GM23338 (cell line): ENCODE results near the gene BNIP3. TPM values are rescaled to one million over a fixed set of nuclear protein-coding genes. Genes with fewer than 3 reads are reported as not detected.

Source experiments
- ATAC-seq: fragments of 200-7000 bp; cut with Tn5 transposase; 3 replicates; pipeline ENCODE4 v1.9.1; 2020
- DNase-seq: peaks from one replicate; pipeline ENCODE4 v3.0.0-alpha.2; 2015; ENCODE audit warnings: low spot score
- H2AFZ ChIP-seq: fragments of 200-600 bp; sonication (generic); 2 replicates; pipeline ENCODE4 v1.8.0; 2016; ENCODE audit warnings: antibody characterized with exemption, mild to moderate bottlenecking, moderate library complexity
- H3F3A ChIP-seq: fragments of 200-600 bp; sonication (generic); replicated peaks from 2 replicates; pipeline ENCODE4 v1.8.0; 2017; ENCODE audit warnings: antibody characterized with exemption, mixed run types, low read depth
- H3K27ac ChIP-seq: fragments of 200-600 bp; sonication (generic); 2 replicates; pipeline ENCODE4 v1.6.1; 2016; ENCODE audit warnings: low read depth
- H3K27me3 ChIP-seq: fragments of 200-600 bp; sonication (generic); 2 replicates; pipeline ENCODE4 v1.8.0; 2016; ENCODE audit warnings: mild to moderate bottlenecking, mixed run types, moderate library complexity; ENCODE audit not compliant: insufficient read depth
- H3K36me3 ChIP-seq: fragments of 200-600 bp; sonication (generic); 2 replicates; pipeline ENCODE4 v1.8.0; 2016; ENCODE audit warnings: mild to moderate bottlenecking; ENCODE audit not compliant: insufficient read depth
- H3K4me1 ChIP-seq: fragments of 200-600 bp; sonication (generic); 2 replicates; pipeline ENCODE4 v1.8.0; 2016; ENCODE audit warnings: mild to moderate bottlenecking, moderate library complexity; ENCODE audit not compliant: insufficient read depth
- H3K4me2 ChIP-seq: fragments of 200-600 bp; sonication (generic); 2 replicates; pipeline ENCODE4 v1.7.1; 2017; ENCODE audit warnings: mixed run types
- H3K4me3 ChIP-seq: fragments of 200-600 bp; sonication (generic); 2 replicates; pipeline ENCODE4 v1.6.1; 2016; ENCODE audit warnings: mixed run types
- H3K79me2 ChIP-seq: fragments of 200-600 bp; sonication (generic); replicated peaks from 2 replicates; pipeline ENCODE4 v1.8.0; 2017; ENCODE audit warnings: mild to moderate bottlenecking; ENCODE audit not compliant: insufficient read depth
- H3K9me2 ChIP-seq: fragments of 200-600 bp; sonication (generic); 2 replicates; pipeline ENCODE4 v1.8.0; 2017; ENCODE audit not compliant: insufficient read depth
- H4K20me1 ChIP-seq: fragments of 200-600 bp; sonication (generic); replicated peaks from 2 replicates; pipeline ENCODE4 v1.8.0; 2017; ENCODE audit warnings: mild to moderate bottlenecking; ENCODE audit not compliant: insufficient read depth
- H3K27ac Mint-ChIP-seq: 2 replicates; pipeline ENCODE4 v1.8.0; 2020; ENCODE audit warnings: inconsistent platforms, mild to moderate bottlenecking, moderate library complexity, mixed read lengths
- H3K27me3 Mint-ChIP-seq: 3 replicates; pipeline ENCODE4 v1.8.0; 2022; ENCODE audit warnings: low read depth, mild to moderate bottlenecking, moderate library complexity, mixed read lengths, inconsistent platforms; ENCODE audit not compliant: insufficient read depth, poor library complexity
- H3K36me3 Mint-ChIP-seq: 3 replicates; pipeline ENCODE4 v1.8.0; 2021; ENCODE audit warnings: low read depth, mild to moderate bottlenecking, inconsistent platforms, moderate library complexity, mixed read lengths
- H3K4me1 Mint-ChIP-seq: 3 replicates; pipeline ENCODE4 v1.8.0; 2020; ENCODE audit warnings: mild to moderate bottlenecking, inconsistent platforms, mixed read lengths
- H3K4me3 Mint-ChIP-seq: 3 replicates; pipeline ENCODE4 v1.8.0; 2021; ENCODE audit warnings: moderate library complexity, mild to moderate bottlenecking, inconsistent platforms, mixed read lengths
- H3K9me3 Mint-ChIP-seq: 3 replicates; pipeline ENCODE4 v1.8.0; 2020; ENCODE audit warnings: moderate library complexity, mild to moderate bottlenecking, inconsistent platforms, mixed read lengths
- CREB1 ChIP-seq: fragments of 250-450 bp; sonication (Bioruptor Pico); IDR thresholded peaks from 2 replicates; pipeline ENCODE4 v1.5.0; 2020; ENCODE audit warnings: low read depth, mild to moderate bottlenecking, moderate library complexity
- EZH2 ChIP-seq: fragments of 200-600 bp; sonication (generic); IDR thresholded peaks from one replicate; pipeline ENCODE4 v1.8.0; 2017; ENCODE audit warnings: antibody characterized with exemption, mild to moderate bottlenecking, low read depth; ENCODE audit not compliant: unreplicated experiment
- EZH2phosphoT487 ChIP-seq: fragments of 200-600 bp; sonication (generic); IDR thresholded peaks from one replicate; pipeline ENCODE4 v1.8.1; 2018; ENCODE audit warnings: antibody characterized with exemption; ENCODE audit not compliant: unreplicated experiment
- JUNB ChIP-seq: IDR thresholded peaks from one replicate; pipeline ENCODE4 v1.6.1; 2016; ENCODE audit warnings: antibody characterized with exemption; ENCODE audit not compliant: unreplicated experiment
- NANOG ChIP-seq: IDR thresholded peaks from 2 replicates; pipeline ENCODE4 v1.6.1; 2016; ENCODE audit warnings: antibody characterized with exemption, borderline replicate concordance
- POLR2AphosphoS5 ChIP-seq: IDR thresholded peaks from 2 replicates; pipeline ENCODE4 v1.6.1; 2016; ENCODE audit warnings: antibody characterized with exemption, low read depth
- STAT1 ChIP-seq: IDR thresholded peaks from one replicate; pipeline ENCODE4 v1.6.1; 2016; ENCODE audit warnings: antibody characterized with exemption; ENCODE audit not compliant: unreplicated experiment
- ZNF114 ChIP-seq: fragments of 250-450 bp; sonication (Bioruptor Pico); IDR thresholded peaks from 2 replicates; pipeline ENCODE4 v1.5.0; 2020; ENCODE audit warnings: mild to moderate bottlenecking, moderate library complexity
- ZNF331 ChIP-seq: fragments of 250-450 bp; sonication (Bioruptor Pico); IDR thresholded peaks from 2 replicates; pipeline ENCODE4 v1.5.0; 2020; ENCODE audit warnings: low read depth, mild to moderate bottlenecking, moderate library complexity
- polyA plus RNA-seq: library from polyadenylated mRNA; unstranded; fragments of >200 nt; fragmentation: Nextera tagmentation; extraction: Ambion mirVana; gene quantifications from 2 replicates; pipeline ENCODE4 v1.2.1, GENCODE V29; 2016
- total RNA-seq: library from RNA; depleted of rRNA; stranded (reverse); fragments of >200 nt; shearing (Covaris generic); gene quantifications from 2 replicates; pipeline ENCODE4 v1.2.3, GENCODE V29; 2014
- TF ChIP-seq, protein P1 (sequence below): fragments of 250-450 bp; sonication (Bioruptor Pico); IDR thresholded peaks from 2 replicates; pipeline ENCODE4 v1.5.0; 2020; ENCODE audit warnings: mild to moderate bottlenecking, moderate library complexity
- TF ChIP-seq, protein P2 (sequence below): IDR thresholded peaks from one replicate; pipeline ENCODE4 v1.6.1; 2018; ENCODE audit warnings: antibody characterized with exemption; ENCODE audit not compliant: unreplicated experiment
- TF ChIP-seq, protein P3 (sequence below): IDR thresholded peaks from 2 replicates; pipeline ENCODE4 v1.6.1; 2016; ENCODE audit warnings: antibody characterized with exemption
- TF ChIP-seq, protein P4 (sequence below), 2 experiments: fragments of 200-600 bp in 1 of 2; sonication (generic) in 1 of 2; conservative IDR thresholded peaks; 2 replicates each; pipeline versions ENCODE4 v1.5.1 to v1.6.1; 2016 to 2017; ENCODE audit warnings: antibody characterized with exemption in 2 of 2, low read depth in 2 of 2, mild to moderate bottlenecking in 2 of 2, moderate library complexity in 1 of 2

Gene BNIP3
- total and polyA plus RNA-seq, 2 experiments from 2014 or later, result 46.3 to 75.0 TPM

DNA sequence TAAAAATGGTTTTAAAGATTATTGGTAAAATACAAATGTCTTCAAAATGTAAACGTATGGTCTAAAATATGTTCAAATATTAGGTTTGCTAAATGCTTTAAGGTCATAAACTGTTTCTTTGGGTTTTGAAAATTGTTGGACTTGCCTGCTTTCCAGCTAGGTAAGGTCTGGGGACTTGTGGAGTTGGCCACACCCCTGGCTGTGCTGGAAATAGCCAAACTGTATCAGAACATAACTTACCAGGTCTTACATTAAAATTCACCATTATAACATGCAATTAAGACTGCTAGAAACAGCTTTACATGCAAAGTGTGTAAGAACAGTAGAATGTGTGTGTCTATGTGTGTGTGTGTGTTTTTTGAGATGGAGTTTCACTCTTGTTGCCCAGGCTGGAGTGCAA is 29.7 kb upstream of the BNIP3 start:
- no peak overlapping the region for H3K4me3 ChIP-seq
- peaks cover 57% of the 10 kb centered on the region for H3K4me1 ChIP-seq
- no peak for TF ChIP-seq ZNF331 (CRISPR knock-in tag)
- TF ChIP-seq ZNF114 (CRISPR knock-in tag), result no peak
- TF ChIP-seq, protein P1, sequence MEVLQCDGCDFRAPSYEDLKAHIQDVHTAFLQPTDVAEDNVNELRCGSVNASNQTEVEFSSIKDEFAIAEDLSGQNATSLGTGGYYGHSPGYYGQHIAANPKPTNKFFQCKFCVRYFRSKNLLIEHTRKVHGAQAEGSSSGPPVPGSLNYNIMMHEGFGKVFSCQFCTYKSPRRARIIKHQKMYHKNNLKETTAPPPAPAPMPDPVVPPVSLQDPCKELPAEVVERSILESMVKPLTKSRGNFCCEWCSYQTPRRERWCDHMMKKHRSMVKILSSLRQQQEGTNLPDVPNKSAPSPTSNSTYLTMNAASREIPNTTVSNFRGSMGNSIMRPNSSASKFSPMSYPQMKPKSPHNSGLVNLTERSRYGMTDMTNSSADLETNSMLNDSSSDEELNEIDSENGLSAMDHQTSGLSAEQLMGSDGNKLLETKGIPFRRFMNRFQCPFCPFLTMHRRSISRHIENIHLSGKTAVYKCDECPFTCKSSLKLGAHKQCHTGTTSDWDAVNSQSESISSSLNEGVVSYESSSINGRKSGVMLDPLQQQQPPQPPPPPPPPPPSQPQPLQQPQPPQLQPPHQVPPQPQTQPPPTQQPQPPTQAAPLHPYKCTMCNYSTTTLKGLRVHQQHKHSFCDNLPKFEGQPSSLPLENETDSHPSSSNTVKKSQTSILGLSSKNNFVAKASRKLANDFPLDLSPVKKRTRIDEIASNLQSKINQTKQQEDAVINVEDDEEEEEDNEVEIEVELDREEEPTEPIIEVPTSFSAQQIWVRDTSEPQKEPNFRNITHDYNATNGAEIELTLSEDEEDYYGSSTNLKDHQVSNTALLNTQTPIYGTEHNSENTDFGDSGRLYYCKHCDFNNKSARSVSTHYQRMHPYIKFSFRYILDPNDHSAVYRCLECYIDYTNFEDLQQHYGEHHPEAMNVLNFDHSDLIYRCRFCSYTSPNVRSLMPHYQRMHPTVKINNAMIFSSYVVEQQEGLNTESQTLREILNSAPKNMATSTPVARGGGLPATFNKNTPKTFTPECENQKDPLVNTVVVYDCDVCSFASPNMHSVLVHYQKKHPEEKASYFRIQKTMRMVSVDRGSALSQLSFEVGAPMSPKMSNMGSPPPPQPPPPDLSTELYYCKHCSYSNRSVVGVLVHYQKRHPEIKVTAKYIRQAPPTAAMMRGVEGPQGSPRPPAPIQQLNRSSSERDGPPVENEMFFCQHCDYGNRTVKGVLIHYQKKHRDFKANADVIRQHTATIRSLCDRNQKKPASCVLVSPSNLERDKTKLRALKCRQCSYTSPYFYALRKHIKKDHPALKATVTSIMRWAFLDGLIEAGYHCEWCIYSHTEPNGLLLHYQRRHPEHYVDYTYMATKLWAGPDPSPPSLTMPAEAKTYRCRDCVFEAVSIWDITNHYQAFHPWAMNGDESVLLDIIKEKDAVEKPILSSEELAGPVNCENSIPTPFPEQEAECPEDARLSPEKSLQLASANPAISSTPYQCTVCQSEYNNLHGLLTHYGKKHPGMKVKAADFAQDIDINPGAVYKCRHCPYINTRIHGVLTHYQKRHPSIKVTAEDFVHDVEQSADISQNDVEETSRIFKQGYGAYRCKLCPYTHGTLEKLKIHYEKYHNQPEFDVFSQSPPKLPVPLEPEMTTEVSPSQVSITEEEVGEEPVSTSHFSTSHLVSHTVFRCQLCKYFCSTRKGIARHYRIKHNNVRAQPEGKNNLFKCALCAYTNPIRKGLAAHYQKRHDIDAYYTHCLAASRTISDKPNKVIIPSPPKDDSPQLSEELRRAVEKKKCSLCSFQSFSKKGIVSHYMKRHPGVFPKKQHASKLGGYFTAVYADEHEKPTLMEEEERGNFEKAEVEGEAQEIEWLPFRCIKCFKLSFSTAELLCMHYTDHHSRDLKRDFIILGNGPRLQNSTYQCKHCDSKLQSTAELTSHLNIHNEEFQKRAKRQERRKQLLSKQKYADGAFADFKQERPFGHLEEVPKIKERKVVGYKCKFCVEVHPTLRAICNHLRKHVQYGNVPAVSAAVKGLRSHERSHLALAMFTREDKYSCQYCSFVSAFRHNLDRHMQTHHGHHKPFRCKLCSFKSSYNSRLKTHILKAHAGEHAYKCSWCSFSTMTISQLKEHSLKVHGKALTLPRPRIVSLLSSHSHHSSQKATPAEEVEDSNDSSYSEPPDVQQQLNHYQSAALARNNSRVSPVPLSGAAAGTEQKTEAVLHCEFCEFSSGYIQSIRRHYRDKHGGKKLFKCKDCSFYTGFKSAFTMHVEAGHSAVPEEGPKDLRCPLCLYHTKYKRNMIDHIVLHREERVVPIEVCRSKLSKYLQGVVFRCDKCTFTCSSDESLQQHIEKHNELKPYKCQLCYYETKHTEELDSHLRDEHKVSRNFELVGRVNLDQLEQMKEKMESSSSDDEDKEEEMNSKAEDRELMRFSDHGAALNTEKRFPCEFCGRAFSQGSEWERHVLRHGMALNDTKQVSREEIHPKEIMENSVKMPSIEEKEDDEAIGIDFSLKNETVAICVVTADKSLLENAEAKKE, result no peak
- TF ChIP-seq, protein P2, sequence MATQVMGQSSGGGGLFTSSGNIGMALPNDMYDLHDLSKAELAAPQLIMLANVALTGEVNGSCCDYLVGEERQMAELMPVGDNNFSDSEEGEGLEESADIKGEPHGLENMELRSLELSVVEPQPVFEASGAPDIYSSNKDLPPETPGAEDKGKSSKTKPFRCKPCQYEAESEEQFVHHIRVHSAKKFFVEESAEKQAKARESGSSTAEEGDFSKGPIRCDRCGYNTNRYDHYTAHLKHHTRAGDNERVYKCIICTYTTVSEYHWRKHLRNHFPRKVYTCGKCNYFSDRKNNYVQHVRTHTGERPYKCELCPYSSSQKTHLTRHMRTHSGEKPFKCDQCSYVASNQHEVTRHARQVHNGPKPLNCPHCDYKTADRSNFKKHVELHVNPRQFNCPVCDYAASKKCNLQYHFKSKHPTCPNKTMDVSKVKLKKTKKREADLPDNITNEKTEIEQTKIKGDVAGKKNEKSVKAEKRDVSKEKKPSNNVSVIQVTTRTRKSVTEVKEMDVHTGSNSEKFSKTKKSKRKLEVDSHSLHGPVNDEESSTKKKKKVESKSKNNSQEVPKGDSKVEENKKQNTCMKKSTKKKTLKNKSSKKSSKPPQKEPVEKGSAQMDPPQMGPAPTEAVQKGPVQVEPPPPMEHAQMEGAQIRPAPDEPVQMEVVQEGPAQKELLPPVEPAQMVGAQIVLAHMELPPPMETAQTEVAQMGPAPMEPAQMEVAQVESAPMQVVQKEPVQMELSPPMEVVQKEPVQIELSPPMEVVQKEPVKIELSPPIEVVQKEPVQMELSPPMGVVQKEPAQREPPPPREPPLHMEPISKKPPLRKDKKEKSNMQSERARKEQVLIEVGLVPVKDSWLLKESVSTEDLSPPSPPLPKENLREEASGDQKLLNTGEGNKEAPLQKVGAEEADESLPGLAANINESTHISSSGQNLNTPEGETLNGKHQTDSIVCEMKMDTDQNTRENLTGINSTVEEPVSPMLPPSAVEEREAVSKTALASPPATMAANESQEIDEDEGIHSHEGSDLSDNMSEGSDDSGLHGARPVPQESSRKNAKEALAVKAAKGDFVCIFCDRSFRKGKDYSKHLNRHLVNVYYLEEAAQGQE, result no peak
- TF ChIP-seq EZH2, result no peak
- TF ChIP-seq, protein P3, sequence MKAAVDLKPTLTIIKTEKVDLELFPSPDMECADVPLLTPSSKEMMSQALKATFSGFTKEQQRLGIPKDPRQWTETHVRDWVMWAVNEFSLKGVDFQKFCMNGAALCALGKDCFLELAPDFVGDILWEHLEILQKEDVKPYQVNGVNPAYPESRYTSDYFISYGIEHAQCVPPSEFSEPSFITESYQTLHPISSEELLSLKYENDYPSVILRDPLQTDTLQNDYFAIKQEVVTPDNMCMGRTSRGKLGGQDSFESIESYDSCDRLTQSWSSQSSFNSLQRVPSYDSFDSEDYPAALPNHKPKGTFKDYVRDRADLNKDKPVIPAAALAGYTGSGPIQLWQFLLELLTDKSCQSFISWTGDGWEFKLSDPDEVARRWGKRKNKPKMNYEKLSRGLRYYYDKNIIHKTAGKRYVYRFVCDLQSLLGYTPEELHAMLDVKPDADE, result no peak
- TF ChIP-seq CREB1 (CRISPR knock-in tag), result no peak
- no peak for TF ChIP-seq STAT1
- no peak for TF ChIP-seq POLR2AphosphoS5
- TF ChIP-seq, protein P4, sequence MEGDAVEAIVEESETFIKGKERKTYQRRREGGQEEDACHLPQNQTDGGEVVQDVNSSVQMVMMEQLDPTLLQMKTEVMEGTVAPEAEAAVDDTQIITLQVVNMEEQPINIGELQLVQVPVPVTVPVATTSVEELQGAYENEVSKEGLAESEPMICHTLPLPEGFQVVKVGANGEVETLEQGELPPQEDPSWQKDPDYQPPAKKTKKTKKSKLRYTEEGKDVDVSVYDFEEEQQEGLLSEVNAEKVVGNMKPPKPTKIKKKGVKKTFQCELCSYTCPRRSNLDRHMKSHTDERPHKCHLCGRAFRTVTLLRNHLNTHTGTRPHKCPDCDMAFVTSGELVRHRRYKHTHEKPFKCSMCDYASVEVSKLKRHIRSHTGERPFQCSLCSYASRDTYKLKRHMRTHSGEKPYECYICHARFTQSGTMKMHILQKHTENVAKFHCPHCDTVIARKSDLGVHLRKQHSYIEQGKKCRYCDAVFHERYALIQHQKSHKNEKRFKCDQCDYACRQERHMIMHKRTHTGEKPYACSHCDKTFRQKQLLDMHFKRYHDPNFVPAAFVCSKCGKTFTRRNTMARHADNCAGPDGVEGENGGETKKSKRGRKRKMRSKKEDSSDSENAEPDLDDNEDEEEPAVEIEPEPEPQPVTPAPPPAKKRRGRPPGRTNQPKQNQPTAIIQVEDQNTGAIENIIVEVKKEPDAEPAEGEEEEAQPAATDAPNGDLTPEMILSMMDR (conservative IDR thresholded peaks at IDR 0.05; ENCODE audit: low read depth in 2 of 2), result no peak
- TF ChIP-seq JUNB, result no peak
- no peak for TF ChIP-seq EZH2phosphoT487
- no peak for TF ChIP-seq NANOG
- no peaks in the 10 kb centered on the region for H3K79me2 ChIP-seq
- H3F3A ChIP-seq, result no peaks in the 10 kb centered on the region
- ATAC-seq (no peak), DNase-seq (no peak)
- H4K20me1 ChIP-seq, result no peaks in the 10 kb centered on the region
- H3K36me3 Mint-ChIP-seq, result peaks cover 2% of the 10 kb centered on the region; the same call in 1 of the 3 replicates
- peak overlapping the region; percentile 37; the same call in 1 of the 2 replicates for H3K27ac Mint-ChIP-seq
- H3K27me3 ChIP-seq, result no peaks in the 10 kb centered on the region
- H3K4me2 ChIP-seq, result no peak overlapping the region
- H3K27ac ChIP-seq, result peak overlapping the region; percentile 18; the same call in 1 of the 2 replicates
- no peak overlapping the region for H2AFZ ChIP-seq
- H3K9me2 ChIP-seq, result no peaks in the 10 kb centered on the region
- H3K27me3 Mint-ChIP-seq, result peaks cover 11% of the 10 kb centered on the region
- H3K4me3 Mint-ChIP-seq, result no peak overlapping the region
- H3K36me3 ChIP-seq, result no peaks in the 10 kb centered on the region
- H3K4me1 Mint-ChIP-seq, result peaks cover 67% of the 10 kb centered on the region
- no peaks in the 10 kb centered on the region; the same call in 2 of the 3 replicates for H3K9me3 Mint-ChIP-seq
